ENCODE results near the gene TIMM50. TPM values are rescaled to one million over a fixed set of nuclear protein-coding genes. Genes with fewer than 3 reads are reported as not detected.
"Not testable (repeated sequence)": the region's sequence is repeated elsewhere in the genome, so short reads cannot be mapped to it uniquely, and the experiment has no call there.

The TIMM50 gene
- polyA plus RNA-seq, 1 donor, result 91.5 TPM

DNA sequence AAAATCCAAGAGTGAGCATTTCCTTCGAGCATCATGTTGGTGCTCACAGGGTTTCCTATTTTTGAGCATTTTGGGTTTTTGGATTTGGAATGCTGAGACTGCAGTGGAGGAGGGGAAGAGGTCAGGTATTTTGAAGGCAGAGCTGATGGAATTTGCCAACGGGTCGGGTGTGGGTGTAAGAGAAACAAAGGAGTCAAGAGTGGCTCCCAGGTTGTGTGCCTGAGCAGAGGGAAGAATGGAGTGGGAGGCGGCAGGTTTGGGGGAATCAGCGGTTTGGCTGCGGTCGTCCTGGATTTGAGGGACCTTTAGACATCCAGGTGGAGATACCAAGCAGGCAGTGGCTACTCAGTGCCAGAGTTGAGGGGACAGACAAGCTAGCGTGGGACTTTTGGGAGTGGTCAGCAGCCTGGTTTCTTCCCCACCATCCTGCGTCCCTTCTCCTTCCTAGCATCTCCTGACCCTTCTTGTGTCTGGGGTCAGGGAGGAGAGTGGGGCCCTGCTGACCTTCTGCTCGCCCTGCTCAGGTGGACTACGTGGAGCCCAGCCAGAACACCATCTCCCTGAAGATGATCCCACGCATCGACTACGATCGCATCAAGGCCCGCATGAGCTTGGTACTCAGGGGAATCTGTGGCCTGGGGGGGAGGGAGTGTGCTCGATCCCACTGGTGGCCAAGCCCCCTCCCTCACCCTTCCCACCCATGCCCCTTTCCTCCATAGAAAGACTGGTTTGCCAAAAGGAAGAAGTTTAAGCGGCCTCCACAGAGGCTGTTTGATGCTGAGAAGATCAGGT is 14.5 kb upstream of the TIMM50 start:
- DNase-seq, result no peak

- DNase-seq, result no peak
Observed at GRCh38 chr19:39467941-39468340, 12.7 kb upstream of the TIMM50 start.

- DNase-seq, result no peak
Observed at GRCh38 chr19:39469036-39469435, 11.6 kb upstream of the TIMM50 start.

- no peak for DNase-seq
Observed at GRCh38 chr19:39469567-39469966, 11.1 kb upstream of the TIMM50 start.

GRCh38 chr19:39470724-39471339 is 9.8 kb upstream of the TIMM50 start:
- DNase-seq, result no peak

DNA sequence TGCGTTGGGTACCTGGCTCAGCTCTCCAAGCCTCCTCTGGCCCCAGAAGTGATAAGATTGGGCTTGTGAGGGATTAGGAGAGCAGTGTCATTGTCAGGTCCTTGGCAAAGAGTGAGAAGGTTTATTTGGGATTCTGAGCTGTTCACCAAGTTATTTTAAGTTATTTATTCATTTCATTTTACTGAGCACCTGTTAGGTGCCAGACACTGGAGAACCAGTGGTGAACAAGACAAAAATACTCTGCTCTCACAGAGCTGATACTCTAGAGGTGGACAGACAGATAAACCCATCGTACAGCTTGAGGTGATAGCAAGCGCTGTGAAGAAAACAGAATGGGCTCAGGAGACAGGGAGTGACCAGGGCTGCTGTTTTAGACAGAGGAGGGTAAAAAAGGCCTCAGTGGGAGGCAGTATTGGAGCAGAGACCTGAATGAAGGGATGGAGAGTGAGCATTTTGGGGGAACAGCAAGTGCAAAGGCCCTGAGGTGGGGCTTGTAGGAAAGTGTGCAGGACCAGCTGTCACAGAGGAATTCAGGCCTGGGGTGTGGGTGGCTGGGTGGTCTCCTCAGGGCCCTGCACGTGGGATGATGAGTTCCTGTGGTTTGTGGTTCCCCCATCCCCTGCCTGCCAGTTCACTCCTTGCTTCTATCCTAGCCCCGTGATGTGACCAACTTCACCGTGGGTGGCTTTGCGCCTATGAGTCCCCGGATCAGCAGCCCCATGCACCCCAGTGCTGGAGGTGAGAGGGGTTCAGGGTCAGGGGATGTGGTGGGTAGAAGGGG is 8.7 kb upstream of the TIMM50 start:
- no peak for DNase-seq

DNA sequence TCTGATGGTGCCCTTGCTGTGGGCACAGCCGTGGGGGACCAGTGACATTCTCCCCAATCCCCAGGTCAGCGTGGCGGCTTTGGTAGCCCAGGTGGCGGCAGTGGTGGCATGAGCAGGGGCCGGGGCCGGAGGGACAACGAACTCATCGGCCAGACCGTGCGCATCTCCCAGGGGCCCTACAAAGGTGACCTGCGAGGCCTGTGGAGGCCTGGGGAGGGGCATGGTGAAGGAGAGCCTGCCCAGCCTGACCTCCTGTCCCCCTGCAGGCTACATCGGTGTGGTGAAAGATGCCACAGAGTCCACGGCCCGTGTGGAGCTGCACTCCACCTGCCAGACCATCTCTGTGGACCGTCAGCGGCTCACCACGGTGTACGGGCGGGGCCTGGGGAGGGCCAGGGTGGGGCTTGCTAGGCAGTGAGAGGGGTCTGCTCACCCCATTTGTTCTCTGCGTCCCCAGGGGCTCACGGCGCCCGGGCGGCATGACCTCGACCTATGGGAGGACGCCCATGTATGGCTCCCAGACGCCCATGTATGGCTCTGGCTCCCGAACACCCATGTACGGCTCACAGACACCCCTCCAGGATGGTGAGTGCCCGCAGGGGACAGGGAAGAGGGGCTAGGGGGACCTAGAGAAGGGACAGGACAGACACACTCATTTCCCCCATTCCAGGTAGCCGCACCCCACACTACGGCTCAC is 7.7 kb upstream of the TIMM50 start:
- DNase-seq, result no peak

GRCh38 chr19:39473443-39473960 is 7.1 kb upstream of the TIMM50 start:
- DNase-seq, result no peak

GRCh38 chr19:39474139-39474620 is 6.5 kb upstream of the TIMM50 start:
- DNase-seq, result peak; percentile 31

DNA sequence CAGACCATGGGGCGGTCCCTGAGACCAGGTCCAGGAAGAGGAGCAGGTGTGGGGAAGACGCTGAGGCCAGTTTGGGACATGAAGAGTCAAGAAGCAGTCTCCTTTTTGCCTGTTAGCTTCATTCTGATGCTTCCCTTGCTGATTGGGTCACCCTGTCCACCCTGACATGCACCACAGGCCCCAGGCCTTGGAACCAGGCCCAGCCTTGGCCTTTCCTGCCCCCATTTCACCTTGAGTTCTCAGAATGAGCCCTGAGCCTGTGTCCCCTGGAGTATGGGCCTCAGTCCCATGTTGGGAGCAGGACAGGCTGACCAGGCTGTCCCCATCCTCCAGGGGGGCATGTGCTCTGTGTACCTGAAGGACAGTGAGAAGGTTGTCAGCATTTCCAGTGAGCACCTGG is 4.9 kb upstream of the TIMM50 start:
- DNase-seq, result no peak

- not testable (repeated sequence) for DNase-seq
Observed at GRCh38 chr19:39479319-39479801, 1.3 kb upstream of the TIMM50 start.

DNA sequence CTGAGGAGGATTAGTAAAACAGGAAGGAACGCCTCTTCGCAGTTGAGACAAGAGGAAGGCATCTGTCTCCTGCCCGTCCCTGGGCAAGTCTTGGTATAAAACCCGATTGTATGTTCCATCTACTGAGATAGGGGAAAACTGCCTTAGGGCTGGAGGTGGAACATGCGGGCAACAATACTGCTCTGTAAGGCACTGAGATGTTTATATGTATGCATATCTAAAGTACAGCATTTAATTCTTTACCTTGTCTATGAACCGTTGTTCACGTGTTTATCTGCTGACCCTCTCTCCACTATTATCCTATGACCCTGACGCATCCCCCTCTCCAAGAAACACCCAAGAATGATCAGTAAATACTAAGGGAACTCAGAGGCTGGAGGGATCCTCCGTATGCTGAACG is 722 bp upstream of the TIMM50 start:
- DNase-seq, result no peak

DNA sequence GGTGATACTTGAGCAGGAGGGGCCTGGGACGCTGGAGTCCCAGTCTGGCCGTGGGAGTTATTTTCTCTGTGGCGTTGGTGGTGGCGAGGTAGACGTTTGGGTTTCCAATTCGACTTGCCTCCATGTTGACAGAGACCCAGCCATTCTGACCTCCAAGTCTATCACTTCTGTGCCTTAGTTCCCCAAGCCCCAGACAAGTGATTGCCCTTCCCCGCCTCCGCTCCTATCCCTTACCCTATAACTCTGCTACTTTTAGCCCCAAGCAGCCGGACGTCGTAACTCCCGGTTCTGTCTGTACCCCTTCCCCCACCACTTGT is 549 bp downstream of the TIMM50 start:
- DNase-seq, result no peak

GRCh38 chr19:39481676-39482075 is 1.0 kb downstream of the TIMM50 start:
- no peak for DNase-seq

- no peak for DNase-seq
Observed at GRCh38 chr19:39483141-39483540, 2.5 kb downstream of the TIMM50 start.

DNA sequence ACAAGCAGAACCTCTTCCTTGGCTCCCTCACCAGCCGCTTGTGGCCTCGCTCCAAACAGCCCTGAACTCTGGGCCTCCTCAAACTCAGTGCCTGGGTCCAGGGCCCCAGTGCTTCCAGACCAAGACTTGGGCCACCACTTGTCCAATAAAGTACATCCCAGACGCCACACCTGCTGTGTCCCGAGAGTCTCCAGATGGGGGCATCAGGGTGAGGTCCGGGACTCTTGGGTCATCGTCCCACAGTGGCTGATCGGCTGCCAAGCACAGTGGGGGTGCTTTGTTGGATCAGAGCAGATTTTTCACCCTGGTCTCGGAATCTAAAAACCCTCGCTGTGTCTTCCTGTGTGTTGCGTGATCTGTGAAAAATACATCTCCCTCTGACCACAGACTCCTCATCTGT is 9.1 kb downstream of the TIMM50 start:
- no peak for DNase-seq

DNA sequence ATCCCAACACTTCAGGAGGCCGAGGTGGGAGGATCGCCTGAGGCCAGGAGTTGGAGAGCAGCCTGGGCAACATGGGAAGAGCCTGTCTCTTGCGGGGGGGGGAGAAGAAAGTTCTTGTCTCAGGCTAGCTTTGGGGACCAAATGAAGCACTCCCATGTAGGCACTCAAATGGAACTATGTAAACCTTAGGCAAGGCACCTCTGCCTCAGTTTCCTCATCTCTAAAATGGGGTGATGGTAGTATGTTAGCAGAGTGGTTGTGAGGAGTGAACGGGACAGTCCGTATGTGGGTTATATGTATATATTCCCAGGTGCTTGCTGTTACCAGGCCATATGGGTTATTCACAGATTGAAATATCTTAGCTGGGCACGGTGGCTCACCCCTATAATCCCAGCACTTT is 11.6 kb downstream of the TIMM50 start:
- DNase-seq, result no peak

DNA sequence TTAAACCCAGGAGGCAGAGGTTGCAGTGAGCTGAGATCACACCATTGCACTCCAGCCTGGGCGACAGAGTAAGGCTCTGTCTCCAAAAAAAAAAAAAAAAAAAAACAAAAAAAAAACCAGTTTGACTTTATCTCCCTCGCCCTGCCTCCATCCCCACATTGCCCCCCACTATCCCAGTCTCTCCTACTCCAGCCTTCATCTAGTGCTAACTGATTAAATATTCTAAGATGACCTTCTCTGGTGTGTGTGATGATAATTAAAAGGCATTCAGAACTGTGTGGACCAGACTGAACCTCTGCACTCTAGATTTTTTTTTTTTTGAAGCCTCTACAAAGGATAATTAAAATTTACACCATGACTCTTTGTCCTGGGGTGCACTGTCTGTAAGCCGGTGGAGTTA is 12.2 kb downstream of the TIMM50 start:
- DNase-seq, result no peak

- DNase-seq, result no peak
Observed at GRCh38 chr19:39494661-39495060, 14.0 kb downstream of the TIMM50 start.

DNA sequence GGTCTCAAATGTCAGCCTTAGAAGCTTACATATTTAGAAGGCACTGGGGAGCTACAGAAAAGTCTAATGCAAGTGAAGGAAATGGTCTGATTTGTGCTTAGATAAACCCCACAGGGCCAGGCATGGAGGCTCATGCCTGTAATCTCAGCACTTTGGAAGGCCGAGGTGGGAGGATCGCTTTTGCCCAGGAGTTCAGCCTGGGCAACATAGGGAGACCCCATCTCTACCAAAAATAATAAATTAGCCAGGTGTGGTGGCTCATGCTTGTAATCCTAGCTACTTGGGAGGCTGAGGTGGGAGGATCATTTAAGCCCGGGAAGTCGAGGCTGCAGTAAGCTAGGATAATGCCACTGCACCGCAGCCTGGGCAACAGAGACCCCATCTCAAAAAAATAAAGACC is 15.4 kb downstream of the TIMM50 start:
- no peak for DNase-seq

- no peak for DNase-seq
Observed at GRCh38 chr19:39497701-39497995, 17.0 kb downstream of the TIMM50 start.
